Fibroblast of lung (primary cell): ENCODE results near the gene MBD4. TPM values are rescaled to one million over a fixed set of nuclear protein-coding genes. Genes with fewer than 3 reads are reported as not detected.

Experiments used
- DNase-seq, 2 donors: peaks; one replicate each; pipeline versions ENCODE4 v3.0.0 to v3.0.0-alpha.2; 2010; ENCODE audit warnings: low read depth in 2 of 2
- H2AFZ ChIP-seq: 2 replicates; pipeline ENCODE4 v1.5.1; 2012; ENCODE audit warnings: low read length, control low read depth, inconsistent platforms
- H3K27ac ChIP-seq: 2 replicates; pipeline ENCODE4 v1.5.1; 2011; ENCODE audit warnings: low read length, control low read depth; ENCODE audit not compliant: insufficient read depth
- H3K27me3 ChIP-seq: 2 replicates; pipeline ENCODE4 v1.5.1; 2011; ENCODE audit warnings: mild to moderate bottlenecking, low read length; ENCODE audit not compliant: control insufficient read depth, insufficient read depth
- H3K36me3 ChIP-seq: 2 replicates; pipeline ENCODE4 v1.5.1; 2011; ENCODE audit warnings: low read length; ENCODE audit not compliant: control insufficient read depth, insufficient read depth
- H3K4me1 ChIP-seq: 2 replicates; pipeline ENCODE4 v1.5.1; 2011; ENCODE audit warnings: low read length; ENCODE audit not compliant: control insufficient read depth, insufficient read depth; ENCODE audit errors: extremely low read depth
- H3K4me2 ChIP-seq: 2 replicates; pipeline ENCODE4 v1.5.1; 2011; ENCODE audit warnings: low read length, control low read depth; ENCODE audit not compliant: insufficient read depth; ENCODE audit errors: extremely low read depth
- H3K4me3 ChIP-seq, 4 experiments: fragments of 200-600 bp in 1 of 4; sonication (generic) in 1 of 4; replicated peaks in 1 of 4; 2 replicates each; pipeline ENCODE4 v1.5.1; 2011 to 2016; ENCODE audit warnings: low read length in 4 of 4, low read depth in 3 of 4, mild to moderate bottlenecking in 3 of 4, control low read depth in 2 of 4, inconsistent platforms in 1 of 4, mixed read lengths in 1 of 4; ENCODE audit not compliant: insufficient read depth in 1 of 4; ENCODE audit errors: control extremely low read depth in 1 of 4
- H3K79me2 ChIP-seq: 2 replicates; pipeline ENCODE4 v1.5.1; 2012; ENCODE audit warnings: mild to moderate bottlenecking, low read length, inconsistent platforms; ENCODE audit not compliant: control insufficient read depth, insufficient read depth
- H3K9ac ChIP-seq: 2 replicates; pipeline ENCODE4 v1.5.1; 2011; ENCODE audit warnings: mild to moderate bottlenecking, low read length, control low read depth; ENCODE audit not compliant: insufficient read depth
- H3K9me3 ChIP-seq: 2 replicates; pipeline ENCODE4 v1.5.1; 2012; ENCODE audit warnings: low read depth, low read length; ENCODE audit not compliant: control insufficient read depth, insufficient read depth
- H4K20me1 ChIP-seq: 2 replicates; pipeline ENCODE4 v1.5.1; 2011; ENCODE audit warnings: low read length; ENCODE audit not compliant: control insufficient read depth, insufficient read depth; ENCODE audit errors: extremely low read depth
- CTCF ChIP-seq, 2 donors: IDR thresholded peaks in 1 of 2; conservative IDR thresholded peaks in 1 of 2; 1 replicate in 1 of 2; 2 replicates in 1 of 2; pipeline ENCODE4 v1.5.1; 2011 to 2012; ENCODE audit warnings: low read length in 2 of 2, control low read depth in 1 of 2, inconsistent platforms in 1 of 2, low read depth in 1 of 2, mild to moderate bottlenecking in 1 of 2
- EZH2 ChIP-seq: IDR thresholded peaks from 2 replicates; pipeline ENCODE4 v1.5.1; 2012; ENCODE audit warnings: low read length, control low read depth, mild to moderate bottlenecking; ENCODE audit errors: missing control alignments
- polyA plus RNA-seq, 2 donors: library from polyadenylated mRNA; depleted of rRNA in 1 of 2; stranded (reverse) in 1 of 2; unstranded in 1 of 2; fragments of >200 nt; gene quantifications; 2 replicates each; pipeline ENCODE4 v1.2.1, GENCODE V29; 2011 to 2012; ENCODE audit warnings: missing spikeins in 1 of 2
- total RNA-seq: library from RNA; depleted of rRNA; stranded (reverse); fragments of >200 nt; gene quantifications from 2 replicates; pipeline ENCODE4 v1.2.1, GENCODE V29; 2014

The MBD4 gene
- total and polyA plus RNA-seq, 2 donors (not counting 1 experiment from before 2014, with no cell fraction given): 27.4 to 35.5 TPM

- peak in 1 of 2 donors; percentile 70 for DNase-seq
- Histone ChIP-seq H3K9me3 (no peaks in the 10 kb centered on the region), H3K4me3 (peak overlapping the region; percentile 61 to 92 (median 75)), H3K27ac (peak overlapping the region; percentile 93), H3K36me3 (no peaks in the 10 kb centered on the region), H3K9ac (peak overlapping the region; percentile 89), H3K27me3 (no peaks in the 10 kb centered on the region), H3K79me2 (peaks cover 24% of the 10 kb centered on the region), H2AFZ (peak overlapping the region; percentile 54), H3K4me2 (peak overlapping the region; percentile 85), H3K4me1 (peaks cover 10% of the 10 kb centered on the region), H4K20me1 (no peaks in the 10 kb centered on the region)
- no peak for TF ChIP-seq CTCF (conservative IDR thresholded peaks at IDR 0.05 in 1 of 2, IDR thresholded peaks at IDR 0.05 in 1 of 2; ENCODE audit: low read depth in 1 of 2, low read length in 2 of 2)
- TF ChIP-seq EZH2: no peak
Observed at GRCh38 chr3:129440618-129441190, 956 bp upstream of the MBD4 start.

- peaks cover 24% of the 10 kb centered on the region for H3K79me2 ChIP-seq
- peak overlapping the region; percentile 56 to 92 (median 70) for H3K4me3 ChIP-seq
- H3K27ac ChIP-seq: peak overlapping the region; percentile 69
- peaks cover 10% of the 10 kb centered on the region for H3K4me1 ChIP-seq
- H4K20me1 ChIP-seq: no peaks in the 10 kb centered on the region
- TF ChIP-seq EZH2 (no peak), CTCF (conservative IDR thresholded peaks at IDR 0.05 in 1 of 2, IDR thresholded peaks at IDR 0.05 in 1 of 2; ENCODE audit: low read depth in 1 of 2, low read length in 2 of 2) (no peak)
- peak overlapping the region; percentile 56 for H2AFZ ChIP-seq
- H3K9ac ChIP-seq: peak overlapping the region; percentile 67
- H3K9me3 ChIP-seq: no peaks in the 10 kb centered on the region
- H3K36me3 ChIP-seq: no peaks in the 10 kb centered on the region
- H3K4me2 ChIP-seq: peak overlapping the region; percentile 87
- no peak for DNase-seq
- no peaks in the 10 kb centered on the region for H3K27me3 ChIP-seq
Observed at GRCh38 chr3:129439226-129439816, 427 bp downstream of the MBD4 start.

- no peak for DNase-seq
- Histone ChIP-seq H2AFZ (no peak overlapping the region), H3K27ac (no peak overlapping the region), H3K4me3 (no peak overlapping the region), H3K36me3 (peaks cover 13% of the 10 kb centered on the region), H3K4me1 (no peaks in the 10 kb centered on the region), H3K27me3 (no peaks in the 10 kb centered on the region), H3K9ac (no peak overlapping the region), H3K9me3 (no peaks in the 10 kb centered on the region), H4K20me1 (no peaks in the 10 kb centered on the region), H3K4me2 (no peak overlapping the region), H3K79me2 (peaks cover 15% of the 10 kb centered on the region)
- no peak for TF ChIP-seq EZH2
- no peak for TF ChIP-seq CTCF (conservative IDR thresholded peaks at IDR 0.05 in 1 of 2, IDR thresholded peaks at IDR 0.05 in 1 of 2; ENCODE audit: low read depth in 1 of 2, low read length in 2 of 2)
Observed at GRCh38 chr3:129435367-129435766, 4.4 kb downstream of the MBD4 start.
